K562 (cell line): ENCODE data around the gene KCNE2. TPM values are rescaled to one million over a fixed set of nuclear protein-coding genes. Genes with fewer than 3 reads are reported as not detected.

Source experiments
- DACH1 ChIP-seq: fragments of 450-650 bp; IDR thresholded peaks from 2 replicates; pipeline ENCODE4 v1.6.1; 2018; ENCODE audit not compliant: partially characterized antibody
- DIDO1 ChIP-seq: fragments of 450-650 bp; IDR thresholded peaks from 2 replicates; pipeline ENCODE4 v1.6.1; 2016; ENCODE audit warnings: low read depth, missing biosample characterization, missing genetic modification characterization
- ETV6 ChIP-seq, 3 experiments: fragments of 150-350 bp in 1 of 3; sonication (generic) in 1 of 3; formaldehyde crosslinking in 1 of 3; IDR thresholded peaks; 2 replicates each; pipeline versions ENCODE4 v1.6.1 to v1.8.0; 2014 to 2022; ENCODE audit warnings: borderline replicate concordance in 2 of 3, low read depth in 2 of 3, antibody characterized with exemption in 1 of 3, low read length in 1 of 3, mild to moderate bottlenecking in 1 of 3, missing genetic modification reagents in 1 of 3
- GATA2 ChIP-seq: sonication (generic); formaldehyde crosslinking; IDR thresholded peaks from 2 replicates; pipeline ENCODE4 v1.4.0; 2020; ENCODE audit warnings: mild to moderate bottlenecking, missing genetic modification reagents
- KDM4B ChIP-seq, 2 experiments: fragments of 450-650 bp in 1 of 2; sonication (generic) in 1 of 2; IDR thresholded peaks; 2 replicates each; pipeline ENCODE4 v1.6.1; 2016 to 2017; ENCODE audit warnings: borderline replicate concordance in 2 of 2, antibody characterized with exemption in 1 of 2, low read depth in 1 of 2, mild to moderate bottlenecking in 1 of 2
- KLF16 ChIP-seq: IDR thresholded peaks from 2 replicates; pipeline ENCODE4 v1.6.1; 2016; ENCODE audit warnings: antibody characterized with exemption
- SP2 ChIP-seq: IDR thresholded peaks from 2 replicates; pipeline ENCODE4 v1.6.1; 2011; ENCODE audit warnings: mild to moderate bottlenecking, low read depth, low read length, moderate library complexity; ENCODE audit not compliant: poor library complexity, severe bottlenecking; ENCODE audit errors: extremely low read depth
- SRSF9 ChIP-seq: fragments of 200-400 bp; formaldehyde crosslinking; IDR thresholded peaks from 2 replicates; pipeline ENCODE4 v1.6.1; 2017; ENCODE audit warnings: low read depth, low read length, borderline replicate concordance
- TSC22D4 ChIP-seq: fragments of 450-650 bp; IDR thresholded peaks from 2 replicates; pipeline ENCODE4 v1.6.1; 2016; ENCODE audit warnings: missing genetic modification characterization, missing biosample characterization, control low read depth
- XRCC4 ChIP-seq: IDR thresholded peaks from one replicate; pipeline ENCODE4 v1.6.1; 2011; ENCODE audit not compliant: insufficient read depth, insufficient read length; ENCODE audit errors: extremely low read depth
- ZNF146 ChIP-seq: IDR thresholded peaks from one replicate; pipeline ENCODE4 v1.6.1; 2018; ENCODE audit warnings: missing compliant biosample characterization; ENCODE audit not compliant: unreplicated experiment
- ZNF347 ChIP-seq: fragments of 450-650 bp; formaldehyde crosslinking; IDR thresholded peaks from 2 replicates; pipeline ENCODE4 v1.4.0; 2020; ENCODE audit warnings: low read depth, mild to moderate bottlenecking, moderate library complexity
- polyA plus RNA-seq, 8 experiments: library from polyadenylated mRNA; depleted of rRNA in 4 of 8; stranded (reverse) in 5 of 8; unstranded in 3 of 8; fragments of >200 nt; fragmentation: Nextera tagmentation in 2 of 8; fragmentation: Illumina TruSeq in 1 of 8; extraction: Ambion mirVana in 2 of 8; extraction: Trizol in 1 of 8; gene quantifications; 2 replicates each; pipeline versions ENCODE4 v1.2.1 to v1.2.3, GENCODE V29; 2011 to 2014; ENCODE audit warnings: inconsistent platforms in 1 of 8, missing spikeins in 1 of 8
- total RNA-seq, 7 experiments: library from RNA; depleted of rRNA in 6 of 7; stranded (reverse); fragments of >200 nt in 6 of 7; fragmentation: Illumina TruSeq in 2 of 7; extraction: Trizol in 2 of 7; gene quantifications; 2 replicates each; pipeline versions ENCODE4 v1.2.1 to v1.2.3, GENCODE V29; 2011 to 2021; ENCODE audit warnings: low replicate concordance in 1 of 7
- TF ChIP-seq, protein P1 (sequence below): IDR thresholded peaks from 3 replicates; pipeline ENCODE4 v1.6.1; 2011; ENCODE audit warnings: borderline replicate concordance, mild to moderate bottlenecking, moderate library complexity; ENCODE audit not compliant: insufficient read length; ENCODE audit errors: extremely low read depth
- TF ChIP-seq, protein P2 (sequence below), 2 experiments: fragments of 450-650 bp; formaldehyde crosslinking in 1 of 2; IDR thresholded peaks; 2 replicates each; pipeline versions ENCODE4 v1.4.0 to v1.6.1; 2014 to 2020; ENCODE audit warnings: mild to moderate bottlenecking in 2 of 2, borderline replicate concordance in 1 of 2, low read depth in 1 of 2
- TF ChIP-seq, protein P3 (sequence below): sonication (generic); formaldehyde crosslinking; IDR thresholded peaks from 2 replicates; pipeline ENCODE4 v1.5.0; 2020; ENCODE audit warnings: missing genetic modification reagents

KCNE2 gene
- total and polyA plus RNA-seq, 9 of the 15 experiments (the other 6 are each of a cell fraction or from before 2014, with no cell fraction given), result not detected

DNA sequence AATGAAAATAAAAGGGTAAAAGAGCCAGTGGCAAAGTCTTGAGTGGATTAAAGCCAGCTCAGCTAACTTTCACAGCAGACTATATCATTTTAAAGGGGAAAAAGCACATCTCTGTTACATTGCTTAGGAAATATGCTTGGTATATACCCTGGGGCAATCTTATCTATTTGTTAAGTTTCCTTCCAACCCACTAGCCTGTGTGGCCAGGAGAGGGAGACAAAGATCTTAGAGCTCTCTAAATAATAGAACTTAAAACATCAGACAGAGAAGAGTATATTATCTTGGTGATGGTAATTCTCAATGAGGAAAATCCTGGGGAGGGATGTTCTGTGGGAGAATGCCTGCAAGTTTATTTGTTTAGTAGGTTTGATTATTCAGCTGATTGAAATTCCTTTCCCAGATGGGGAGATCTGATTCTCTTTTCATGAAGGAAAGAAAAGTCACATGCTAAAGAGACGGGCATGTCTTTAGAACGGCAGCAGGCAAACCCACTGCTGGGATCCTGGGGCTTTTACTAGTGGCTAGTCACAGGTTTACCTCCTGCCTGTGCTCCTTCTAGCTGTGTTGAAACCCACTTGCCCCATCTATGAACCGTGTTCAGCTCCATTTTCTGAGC lies 3.6 kb downstream of the KCNE2 start (continued):
- TF ChIP-seq, protein P1, sequence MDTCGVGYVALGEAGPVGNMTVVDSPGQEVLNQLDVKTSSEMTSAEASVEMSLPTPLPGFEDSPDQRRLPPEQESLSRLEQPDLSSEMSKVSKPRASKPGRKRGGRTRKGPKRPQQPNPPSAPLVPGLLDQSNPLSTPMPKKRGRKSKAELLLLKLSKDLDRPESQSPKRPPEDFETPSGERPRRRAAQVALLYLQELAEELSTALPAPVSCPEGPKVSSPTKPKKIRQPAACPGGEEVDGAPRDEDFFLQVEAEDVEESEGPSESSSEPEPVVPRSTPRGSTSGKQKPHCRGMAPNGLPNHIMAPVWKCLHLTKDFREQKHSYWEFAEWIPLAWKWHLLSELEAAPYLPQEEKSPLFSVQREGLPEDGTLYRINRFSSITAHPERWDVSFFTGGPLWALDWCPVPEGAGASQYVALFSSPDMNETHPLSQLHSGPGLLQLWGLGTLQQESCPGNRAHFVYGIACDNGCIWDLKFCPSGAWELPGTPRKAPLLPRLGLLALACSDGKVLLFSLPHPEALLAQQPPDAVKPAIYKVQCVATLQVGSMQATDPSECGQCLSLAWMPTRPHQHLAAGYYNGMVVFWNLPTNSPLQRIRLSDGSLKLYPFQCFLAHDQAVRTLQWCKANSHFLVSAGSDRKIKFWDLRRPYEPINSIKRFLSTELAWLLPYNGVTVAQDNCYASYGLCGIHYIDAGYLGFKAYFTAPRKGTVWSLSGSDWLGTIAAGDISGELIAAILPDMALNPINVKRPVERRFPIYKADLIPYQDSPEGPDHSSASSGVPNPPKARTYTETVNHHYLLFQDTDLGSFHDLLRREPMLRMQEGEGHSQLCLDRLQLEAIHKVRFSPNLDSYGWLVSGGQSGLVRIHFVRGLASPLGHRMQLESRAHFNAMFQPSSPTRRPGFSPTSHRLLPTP, result no peak
- TF ChIP-seq ETV6 (IDR thresholded peaks at IDR 0.05; ENCODE audit: borderline replicate concordance in 1 of 2, low read depth in 2 of 2, low read length in 1 of 2) (no peak), ETV6 (CRISPR knock-in tag; IDR thresholded peaks at IDR 0.05; ENCODE audit: borderline replicate concordance) (no peak), SRSF9 (no peak), KDM4B (IDR thresholded peaks at IDR 0.05; ENCODE audit: borderline replicate concordance in 2 of 2, low read depth in 1 of 2) (no peak), SP2 (no peak), DACH1 (no peak), KLF16 (no peak), TSC22D4 (tag) (no peak), ZNF347 (CRISPR knock-in tag) (no peak), XRCC4 (no peak), DIDO1 (no peak), ZNF146 (CRISPR knock-in tag) (no peak), GATA2 (CRISPR knock-in tag) (no peak)
- TF ChIP-seq, protein P2, sequence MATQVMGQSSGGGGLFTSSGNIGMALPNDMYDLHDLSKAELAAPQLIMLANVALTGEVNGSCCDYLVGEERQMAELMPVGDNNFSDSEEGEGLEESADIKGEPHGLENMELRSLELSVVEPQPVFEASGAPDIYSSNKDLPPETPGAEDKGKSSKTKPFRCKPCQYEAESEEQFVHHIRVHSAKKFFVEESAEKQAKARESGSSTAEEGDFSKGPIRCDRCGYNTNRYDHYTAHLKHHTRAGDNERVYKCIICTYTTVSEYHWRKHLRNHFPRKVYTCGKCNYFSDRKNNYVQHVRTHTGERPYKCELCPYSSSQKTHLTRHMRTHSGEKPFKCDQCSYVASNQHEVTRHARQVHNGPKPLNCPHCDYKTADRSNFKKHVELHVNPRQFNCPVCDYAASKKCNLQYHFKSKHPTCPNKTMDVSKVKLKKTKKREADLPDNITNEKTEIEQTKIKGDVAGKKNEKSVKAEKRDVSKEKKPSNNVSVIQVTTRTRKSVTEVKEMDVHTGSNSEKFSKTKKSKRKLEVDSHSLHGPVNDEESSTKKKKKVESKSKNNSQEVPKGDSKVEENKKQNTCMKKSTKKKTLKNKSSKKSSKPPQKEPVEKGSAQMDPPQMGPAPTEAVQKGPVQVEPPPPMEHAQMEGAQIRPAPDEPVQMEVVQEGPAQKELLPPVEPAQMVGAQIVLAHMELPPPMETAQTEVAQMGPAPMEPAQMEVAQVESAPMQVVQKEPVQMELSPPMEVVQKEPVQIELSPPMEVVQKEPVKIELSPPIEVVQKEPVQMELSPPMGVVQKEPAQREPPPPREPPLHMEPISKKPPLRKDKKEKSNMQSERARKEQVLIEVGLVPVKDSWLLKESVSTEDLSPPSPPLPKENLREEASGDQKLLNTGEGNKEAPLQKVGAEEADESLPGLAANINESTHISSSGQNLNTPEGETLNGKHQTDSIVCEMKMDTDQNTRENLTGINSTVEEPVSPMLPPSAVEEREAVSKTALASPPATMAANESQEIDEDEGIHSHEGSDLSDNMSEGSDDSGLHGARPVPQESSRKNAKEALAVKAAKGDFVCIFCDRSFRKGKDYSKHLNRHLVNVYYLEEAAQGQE (IDR thresholded peaks at IDR 0.05; ENCODE audit: borderline replicate concordance), result peak; percentile 35; the same call in 1 of the 2 replicates
- TF ChIP-seq, protein P2 (CRISPR knock-in tag; IDR thresholded peaks at IDR 0.05; ENCODE audit: low read depth), result no peak
- TF ChIP-seq, protein P3, sequence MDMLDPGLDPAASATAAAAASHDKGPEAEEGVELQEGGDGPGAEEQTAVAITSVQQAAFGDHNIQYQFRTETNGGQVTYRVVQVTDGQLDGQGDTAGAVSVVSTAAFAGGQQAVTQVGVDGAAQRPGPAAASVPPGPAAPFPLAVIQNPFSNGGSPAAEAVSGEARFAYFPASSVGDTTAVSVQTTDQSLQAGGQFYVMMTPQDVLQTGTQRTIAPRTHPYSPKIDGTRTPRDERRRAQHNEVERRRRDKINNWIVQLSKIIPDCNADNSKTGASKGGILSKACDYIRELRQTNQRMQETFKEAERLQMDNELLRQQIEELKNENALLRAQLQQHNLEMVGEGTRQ, result no peak
